Lower lobe of right lung (tissue), 2 donors: ENCODE results near the gene CRTC3. TPM values are rescaled to one million over a fixed set of nuclear protein-coding genes. Genes with fewer than 3 reads are reported as not detected.

Source experiments
- ATAC-seq, 2 donors: fragments of 200-7000 bp; cut with Tn5 transposase; one replicate each; pipeline ENCODE4 v1.9.1; 2020 to 2022; ENCODE audit warnings: mild to moderate bottlenecking in 2 of 2, moderate library complexity in 2 of 2
- DNase-seq: peaks from one replicate; pipeline ENCODE4 v3.0.0-alpha.2; 2020
- H3K27ac ChIP-seq: fragments of 200-600 bp; one replicate; pipeline ENCODE4 v1.8.0; 2022
- H3K27me3 ChIP-seq: fragments of 200-600 bp; one replicate; pipeline ENCODE4 v1.8.0; 2022; ENCODE audit warnings: low read depth
- H3K36me3 ChIP-seq: fragments of 200-600 bp; one replicate; pipeline ENCODE4 v1.8.0; 2022; ENCODE audit warnings: mild to moderate bottlenecking
- H3K4me1 ChIP-seq: fragments of 200-600 bp; one replicate; pipeline ENCODE4 v1.8.0; 2022
- H3K4me3 ChIP-seq: fragments of 200-600 bp; one replicate; pipeline ENCODE4 v1.8.0; 2022; ENCODE audit warnings: mild to moderate bottlenecking
- H3K9me3 ChIP-seq: fragments of 200-600 bp; one replicate; pipeline ENCODE4 v1.8.0; 2022
- CTCF ChIP-seq: fragments of 200-600 bp; IDR thresholded peaks from one replicate; pipeline ENCODE4 v1.8.0; 2022; ENCODE audit warnings: antibody characterized with exemption, mild to moderate bottlenecking
- intact Hi-C: fragments of 100-400 bp; cut with DNase I; formaldehyde crosslinking; loops from one replicate; pipeline ENCODE4 v1.11.0; 2022
- total RNA-seq: library from RNA; stranded (reverse); fragmentation: NEBNext Ultra II Directional; extraction: Animal tissue kit (Norgen Biotek cat#: 25700); gene quantifications from one replicate; pipeline ENCODE4 v1.2.1, GENCODE V29; 2021
- donor health status: DM: no; HTN: yes; CAD: no; lungs with severe emphysema.

Gene CRTC3
- total RNA-seq, 1 donor from 2014 or later = 40.6 TPM

GRCh38 chr15:90637693-90638092 is 108.0 kb downstream of the CRTC3 start:
- Histone ChIP-seq H3K4me3 (no peak overlapping the region), H3K4me1 (no peaks in the 10 kb centered on the region), H3K9me3 (no peaks in the 10 kb centered on the region), H3K27me3 (no peaks in the 10 kb centered on the region), H3K27ac (no peak overlapping the region), H3K36me3 (peaks cover 75% of the 10 kb centered on the region)
- intact Hi-C loops = no loop called here
- TF ChIP-seq CTCF = no peak
- DNase-seq (peak; percentile 24), ATAC-seq (no peak)

DNA sequence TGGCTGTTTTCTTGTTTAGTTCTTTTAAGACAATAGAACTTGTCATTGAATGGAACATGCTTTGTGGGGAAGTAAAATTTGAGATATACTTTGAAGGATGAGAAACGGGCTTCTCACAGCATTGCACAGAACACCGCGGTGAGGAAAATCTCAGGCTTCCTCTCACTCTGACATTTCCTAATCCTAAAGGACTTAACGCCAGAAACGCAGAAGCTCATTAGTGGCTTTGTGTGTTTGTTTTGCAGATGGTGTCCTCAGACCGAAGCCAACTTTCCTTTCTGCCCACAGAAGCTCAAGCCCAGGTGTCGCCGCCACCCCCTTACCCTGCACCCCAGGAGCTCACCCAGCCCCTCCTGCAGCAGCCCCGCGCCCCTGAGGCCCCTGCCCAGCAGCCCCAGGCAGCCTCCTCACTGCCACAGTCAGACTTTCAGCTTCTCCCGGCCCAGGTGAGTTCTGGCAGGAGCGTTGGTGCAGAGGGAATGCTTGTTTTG is 108.5 kb downstream of the CRTC3 start:
- H3K4me1 ChIP-seq = no peaks in the 10 kb centered on the region
- intact Hi-C loops = no loop called here
- DNase-seq (peak; percentile 37), ATAC-seq (no peak)
- TF ChIP-seq CTCF = no peak
- H3K4me3 ChIP-seq = no peak overlapping the region
- no peaks in the 10 kb centered on the region for H3K27me3 ChIP-seq
- H3K36me3 ChIP-seq = peaks cover 75% of the 10 kb centered on the region
- H3K27ac ChIP-seq = no peak overlapping the region
- no peaks in the 10 kb centered on the region for H3K9me3 ChIP-seq

GRCh38 chr15:90638963-90639362 is 109.2 kb downstream of the CRTC3 start:
- intact Hi-C loops = no loop called here
- no peak overlapping the region for H3K4me3 ChIP-seq
- no peak for TF ChIP-seq CTCF
- no peaks in the 10 kb centered on the region for H3K27me3 ChIP-seq
- DNase-seq (no peak), ATAC-seq (no peak)
- no peak overlapping the region for H3K27ac ChIP-seq
- no peaks in the 10 kb centered on the region for H3K4me1 ChIP-seq
- peaks cover 75% of the 10 kb centered on the region for H3K36me3 ChIP-seq
- H3K9me3 ChIP-seq = no peaks in the 10 kb centered on the region

DNA sequence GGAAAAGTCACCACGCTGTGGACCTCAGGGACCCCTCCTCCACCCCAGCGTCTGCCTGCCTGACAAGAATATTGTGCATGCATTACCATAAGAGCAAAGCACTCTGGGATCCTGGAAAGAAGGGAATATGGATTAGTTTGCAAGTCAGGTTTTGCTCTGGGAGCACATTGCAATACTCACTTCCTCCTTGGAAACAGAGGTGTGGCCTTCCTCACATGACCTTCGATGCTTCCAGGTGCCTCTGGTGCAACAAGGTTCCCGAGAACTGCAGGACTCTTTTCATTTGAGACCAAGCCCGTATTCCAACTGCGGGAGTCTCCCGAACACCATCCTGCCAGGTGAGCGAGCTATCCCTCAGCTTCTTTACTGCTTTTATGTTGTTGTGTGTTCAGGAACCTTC is 111.1 kb downstream of the CRTC3 start:
- Histone ChIP-seq H3K4me1 (no peaks in the 10 kb centered on the region), H3K4me3 (no peak overlapping the region), H3K36me3 (peaks cover 62% of the 10 kb centered on the region), H3K9me3 (no peaks in the 10 kb centered on the region), H3K27me3 (no peaks in the 10 kb centered on the region), H3K27ac (no peak overlapping the region)
- TF ChIP-seq CTCF = no peak
- ATAC-seq (no peak), DNase-seq (peak; percentile 13)
- intact Hi-C loops = no loop called here

DNA sequence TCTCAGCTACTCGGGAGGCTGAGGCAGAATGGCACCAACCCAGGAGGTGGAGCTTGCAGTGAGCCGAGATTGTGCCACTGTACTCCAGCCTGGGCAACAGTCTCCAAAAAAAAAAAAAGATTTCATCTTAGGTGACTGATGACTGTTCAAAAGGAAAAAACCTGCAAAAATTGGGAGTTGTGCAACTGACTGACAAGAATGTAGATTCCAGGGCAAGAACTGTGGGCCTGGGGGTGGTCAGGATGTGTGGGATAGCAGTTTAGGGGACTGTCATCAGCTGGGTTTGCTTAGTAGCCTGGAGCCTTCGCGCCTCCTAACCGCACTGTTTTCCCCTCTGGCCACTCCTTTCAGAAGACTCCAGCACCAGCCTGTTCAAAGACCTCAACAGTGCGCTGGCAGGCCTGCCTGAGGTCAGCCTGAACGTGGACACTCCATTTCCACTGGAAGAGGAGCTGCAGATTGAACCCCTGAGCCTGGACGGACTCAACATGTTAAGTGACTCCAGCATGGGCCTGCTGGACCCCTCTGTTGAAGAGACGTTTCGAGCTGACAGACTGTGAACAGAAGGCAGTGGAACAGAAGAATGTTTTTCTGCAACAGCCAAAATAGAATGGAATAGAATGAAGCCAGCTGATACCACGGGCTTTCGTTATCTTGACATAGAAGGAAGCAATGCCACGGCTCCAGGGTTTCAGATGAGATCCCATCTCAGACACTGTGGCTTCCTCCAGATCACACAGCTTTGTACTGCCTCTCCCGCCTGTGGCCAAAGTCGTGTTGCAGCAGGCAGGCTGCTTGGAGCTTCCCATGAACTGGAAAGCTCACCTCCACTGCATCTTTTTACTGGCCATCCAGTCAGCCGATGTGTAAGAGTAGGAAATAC is 112.1 kb downstream of the CRTC3 start:
- peak; percentile 11 for DNase-seq
- no peak overlapping the region for H3K4me3 ChIP-seq
- intact Hi-C loops = no loop called here
- H3K9me3 ChIP-seq = no peaks in the 10 kb centered on the region
- H3K27me3 ChIP-seq = no peaks in the 10 kb centered on the region
- no peak for ATAC-seq
- peaks cover 62% of the 10 kb centered on the region for H3K36me3 ChIP-seq
- H3K27ac ChIP-seq = no peak overlapping the region
- TF ChIP-seq CTCF = no peak
- no peaks in the 10 kb centered on the region for H3K4me1 ChIP-seq
